ENCODE results near the gene RAPGEF1. TPM values are rescaled to one million over a fixed set of nuclear protein-coding genes. Genes with fewer than 3 reads are reported as not detected.

RAPGEF1 gene
- total RNA-seq, 2 experiments from 2014 or later: 129 to 131 TPM

- Mint-ChIP-seq H3K4me3 (peak overlapping the region; percentile 78), H3K27ac (no peak overlapping the region), H3K36me3 (peaks cover 13% of the 10 kb centered on the region), H3K27me3 (peaks cover 63% of the 10 kb centered on the region), H3K9me3 (peaks cover 13% of the 10 kb centered on the region), H3K4me1 (peaks cover 3% of the 10 kb centered on the region)
- ATAC-seq (ENCODE audit: low read depth): peak; percentile 47
- POLR2A ChIA-PET: interaction anchor here (0.6 to 0.7 kb wide), 3 partner anchors 8 to 934 kb away, joined by 4 to 10 read pairs (median 4); no protein-coding TSS in a partner anchor
- no peak for DNase-seq
Measured at GRCh38 chr9:131546336-131547084, 193.4 kb downstream of the RAPGEF1 start.

- Mint-ChIP-seq H3K27me3 (peaks cover 63% of the 10 kb centered on the region), H3K27ac (no peak overlapping the region), H3K9me3 (peaks cover 13% of the 10 kb centered on the region), H3K4me3 (peak overlapping the region; percentile 58), H3K36me3 (peaks cover 13% of the 10 kb centered on the region), H3K4me1 (peaks cover 3% of the 10 kb centered on the region)
- POLR2A ChIA-PET: no interaction called here
- ATAC-seq (ENCODE audit: low read depth) (no peak), DNase-seq (no peak)
Measured at GRCh38 chr9:131545786-131546335, 194.0 kb downstream of the RAPGEF1 start.

- peaks cover 13% of the 10 kb centered on the region for H3K9me3 Mint-ChIP-seq
- no peak within 1 kb of the TSS for H3K27ac Mint-ChIP-seq
- POLR2A ChIA-PET: interaction anchor here (0.5 kb wide), 1 partner anchor 146 kb away, joined by 4 read pairs; no protein-coding TSS in a partner anchor
Measured at GRCh38 chr9:131545003-131545785, 194.7 kb downstream of the RAPGEF1 start, which contains the start of gene PRRT1B. Gene PRRT1B (plus strand): TSS chr9:131545523. CDS start chr9:131545616, 93 bp downstream.

GRCh38 chr9:131543141-131543540 is 196.7 kb downstream of the RAPGEF1 start:
- Mint-ChIP-seq H3K4me1 (peaks cover 12% of the 10 kb centered on the region), H3K36me3 (peaks cover 11% of the 10 kb centered on the region), H3K9me3 (peaks cover 13% of the 10 kb centered on the region), H3K4me3 (no peak overlapping the region), H3K27ac (no peak overlapping the region), H3K27me3 (peaks cover 41% of the 10 kb centered on the region)
- POLR2A ChIA-PET: interaction anchor here (0.6 kb wide), 1 partner anchor 18 kb away, joined by 4 read pairs; no protein-coding TSS in a partner anchor
- ATAC-seq (ENCODE audit: low read depth) (no peak), DNase-seq (no peak)

More at GRCh38 chr9:131545003-131545785, 194.7 kb downstream of the RAPGEF1 start, which contains the start of gene PRRT1B:
- Mint-ChIP-seq H3K4me1 (peaks cover 7% of the 10 kb centered on the region), H3K36me3 (peaks cover 13% of the 10 kb centered on the region), H3K4me3 (peak within 1 kb of the TSS; percentile 78), H3K27me3 (peaks cover 61% of the 10 kb centered on the region)
- DNase-seq: no peak
- ATAC-seq (ENCODE audit: low read depth): no peak

GRCh38 chr9:131539223-131539923 is 200.5 kb downstream of the RAPGEF1 start:
- DNase-seq (no peak), ATAC-seq (ENCODE audit: low read depth) (peak; percentile 63)
- H3K27ac Mint-ChIP-seq: peak overlapping the region; percentile 72
- POLR2A ChIA-PET: interaction anchor here (0.7 to 1.3 kb wide), 4 partner anchors 8 to 272 kb away, joined by 3 to 10 read pairs (median 4); no protein-coding TSS in a partner anchor
- H3K27me3 Mint-ChIP-seq: peaks cover 10% of the 10 kb centered on the region
- H3K4me3 Mint-ChIP-seq: peak overlapping the region; percentile 13
- peaks cover 19% of the 10 kb centered on the region for H3K4me1 Mint-ChIP-seq
- peaks cover 11% of the 10 kb centered on the region for H3K9me3 Mint-ChIP-seq
- peaks cover 6% of the 10 kb centered on the region for H3K36me3 Mint-ChIP-seq

GRCh38 chr9:131537946-131538345 is 201.9 kb downstream of the RAPGEF1 start:
- no peak overlapping the region for H3K4me3 Mint-ChIP-seq
- POLR2A ChIA-PET: no interaction called here

GRCh38 chr9:131534721-131535237 is 205.1 kb downstream of the RAPGEF1 start:
- H3K4me1 Mint-ChIP-seq: peaks cover 18% of the 10 kb centered on the region
- H3K27me3 Mint-ChIP-seq: no peaks in the 10 kb centered on the region
- H3K27ac Mint-ChIP-seq: peak overlapping the region; percentile 70
- H3K4me3 Mint-ChIP-seq: peak overlapping the region; percentile 55
- H3K9me3 Mint-ChIP-seq: no peaks in the 10 kb centered on the region
- H3K36me3 Mint-ChIP-seq: no peaks in the 10 kb centered on the region
- no peak for DNase-seq
- POLR2A ChIA-PET: interaction anchor here (0.6 to 1.5 kb wide), 4 partner anchors 12 to 195 kb away, joined by 4 to 7 read pairs (median 6); no protein-coding TSS in a partner anchor
- ATAC-seq (ENCODE audit: low read depth): peak; percentile 32

More at GRCh38 chr9:131537946-131538345, 201.9 kb downstream of the RAPGEF1 start:
- DNase-seq (no peak), ATAC-seq (ENCODE audit: low read depth) (no peak)
- H3K27me3 Mint-ChIP-seq: no peaks in the 10 kb centered on the region
- H3K4me1 Mint-ChIP-seq: peaks cover 22% of the 10 kb centered on the region
- peaks cover 1% of the 10 kb centered on the region for H3K36me3 Mint-ChIP-seq
- peaks cover 4% of the 10 kb centered on the region for H3K9me3 Mint-ChIP-seq
- H3K27ac Mint-ChIP-seq: no peak overlapping the region

GRCh38 chr9:131530920-131531832 is 208.7 kb downstream of the RAPGEF1 start, which contains the start of gene UCK1:
Gene UCK1 (minus strand): TSS chr9:131531263. CDS start chr9:131531174, 89 bp downstream.
- Mint-ChIP-seq H3K9me3 (no peaks in the 10 kb centered on the region), H3K36me3 (peaks cover 9% of the 10 kb centered on the region), H3K4me3 (peak within 1 kb of the TSS; percentile 81), H3K27ac (peak within 1 kb of the TSS; percentile 76), H3K4me1 (peaks cover 17% of the 10 kb centered on the region), H3K27me3 (no peaks in the 10 kb centered on the region)
- ATAC-seq (ENCODE audit: low read depth): peak; percentile 86
- DNase-seq: peak; percentile 85
- POLR2A ChIA-PET: interaction anchor here (1.4 kb wide), 1 partner anchor 54 kb away, joined by 6 read pairs; no protein-coding TSS in a partner anchor

GRCh38 chr9:131530546-131530919 is 209.3 kb downstream of the RAPGEF1 start:
- Mint-ChIP-seq H3K9me3 (no peaks in the 10 kb centered on the region), H3K36me3 (peaks cover 10% of the 10 kb centered on the region), H3K27me3 (no peaks in the 10 kb centered on the region), H3K4me1 (peaks cover 16% of the 10 kb centered on the region), H3K27ac (peak overlapping the region; percentile 76), H3K4me3 (peak overlapping the region; percentile 81)
- peak; percentile 24 for ATAC-seq (ENCODE audit: low read depth)
- POLR2A ChIA-PET: interaction anchor here (1.4 kb wide), 1 partner anchor 55 kb away, joined by 6 read pairs; no protein-coding TSS in a partner anchor
- DNase-seq: no peak

GRCh38 chr9:131529597-131530545 is 210.0 kb downstream of the RAPGEF1 start:
- Mint-ChIP-seq H3K36me3 (peaks cover 10% of the 10 kb centered on the region), H3K4me1 (peaks cover 13% of the 10 kb centered on the region), H3K27ac (peak overlapping the region; percentile 76), H3K9me3 (no peaks in the 10 kb centered on the region), H3K27me3 (no peaks in the 10 kb centered on the region), H3K4me3 (peak overlapping the region; percentile 81)
- ATAC-seq (ENCODE audit: low read depth) (no peak), DNase-seq (no peak)
- POLR2A ChIA-PET: no interaction called here

Data from activated naive CD8-positive, alpha-beta T cell treated with anti-CD3 and anti-CD28 coated beads, Interleukin-2, amount 10 ng/mL, durations not matched to agents 7 days and 5 days (primary cell).